IMR-90 (cell line): ENCODE data around the gene MEIS2. TPM values are rescaled to one million over a fixed set of nuclear protein-coding genes. Genes with fewer than 3 reads are reported as not detected.

ENCODE experiments used
- ATAC-seq: fragments of 200-7000 bp; cut with Tn5 transposase; 2 replicates; pipeline ENCODE4 v1.9.1; 2020; ENCODE audit warnings: low read depth, mild to moderate bottlenecking, moderate library complexity
- BruUV-seq: library from RNA; stranded (reverse); fragments of 400-500 nt; replicated peaks from 2 replicates; lab custom pipeline; 2021; lab: Mats Ljungman, UMichigan
- CTCF ChIA-PET: fragments of 300-600 bp; formaldehyde crosslinking; extraction: SDS; loops from one replicate; lab custom pipeline; 2021; ENCODE audit warnings: antibody characterized with exemption; lab: Yijun Ruan, JAX
- POLR2A ChIA-PET: fragments of 300-600 bp; sonication (Branson Sonifier 250); formaldehyde crosslinking; loops from one replicate; lab custom pipeline; 2022; ENCODE audit warnings: antibody characterized with exemption; ENCODE audit not compliant: unreplicated experiment; lab: Charles Lee
- DNase-seq: peaks from one replicate; pipeline ENCODE4 v3.0.0; 2013
- H2AFZ ChIP-seq: replicated peaks from 2 replicates; pipeline ENCODE3; 2013; ENCODE audit warnings: low read length, mild to moderate bottlenecking; ENCODE audit not compliant: poor library complexity
- H2AK5ac ChIP-seq: 2 replicates; pipeline ENCODE4 v1.6.1; 2013; ENCODE audit warnings: low read depth, low read length, inconsistent platforms
- H2AK9ac ChIP-seq: replicated peaks from 2 replicates; pipeline ENCODE3; 2013; ENCODE audit warnings: mild to moderate bottlenecking, low read depth, low read length, moderate library complexity; ENCODE audit not compliant: poor library complexity
- H2BK120ac ChIP-seq: 2 replicates; pipeline ENCODE4 v1.6.1; 2013; ENCODE audit warnings: low read depth, low read length, inconsistent platforms
- H2BK15ac ChIP-seq: 3 replicates; pipeline ENCODE4 v1.6.1; 2013; ENCODE audit warnings: low read depth, low read length, inconsistent platforms
- H2BK20ac ChIP-seq: 2 replicates; pipeline ENCODE4 v1.6.1; 2013; ENCODE audit warnings: low read depth, mild to moderate bottlenecking, inconsistent platforms, low read length, moderate library complexity
- H2BK5ac ChIP-seq: 2 replicates; pipeline ENCODE4 v1.6.1; 2013; ENCODE audit warnings: mild to moderate bottlenecking, low read depth, low read length, inconsistent platforms; ENCODE audit not compliant: poor library complexity, severe bottlenecking
- H3K14ac ChIP-seq: replicated peaks from 2 replicates; pipeline ENCODE4 v1.6.1; 2013; ENCODE audit warnings: low read depth, low read length, inconsistent platforms
- H3K18ac ChIP-seq: 2 replicates; pipeline ENCODE4 v1.6.1; 2013; ENCODE audit warnings: low read depth, low read length, control low read depth
- H3K23ac ChIP-seq: 2 replicates; pipeline ENCODE4 v1.6.1; 2013; ENCODE audit warnings: low read depth, low read length, inconsistent platforms
- H3K27ac ChIP-seq: 2 replicates; pipeline ENCODE4 v1.5.1; 2013; ENCODE audit warnings: mild to moderate bottlenecking, control low read depth, low read length; ENCODE audit not compliant: insufficient read depth
- H3K27me3 ChIP-seq: 2 replicates; pipeline ENCODE4 v1.6.1; 2013; ENCODE audit warnings: low read length; ENCODE audit not compliant: control insufficient read depth, insufficient read depth
- H3K36me3 ChIP-seq: 2 replicates; pipeline ENCODE4 v1.6.1; 2013; ENCODE audit warnings: low read length, mixed read lengths; ENCODE audit not compliant: control insufficient read depth, insufficient read depth
- H3K4ac ChIP-seq: 2 replicates; pipeline ENCODE4 v1.6.1; 2013; ENCODE audit warnings: low read depth, low read length, inconsistent platforms
- H3K4me1 ChIP-seq: 2 replicates; pipeline ENCODE4 v1.6.1; 2013; ENCODE audit warnings: low read length, mixed read lengths; ENCODE audit not compliant: control insufficient read depth, insufficient read depth
- H3K4me2 ChIP-seq: 2 replicates; pipeline ENCODE4 v1.6.1; 2013; ENCODE audit warnings: low read depth, mild to moderate bottlenecking, control low read depth, low read length, moderate library complexity
- H3K4me3 ChIP-seq: 2 replicates; pipeline ENCODE4 v1.5.1; 2013; ENCODE audit warnings: low read depth, mild to moderate bottlenecking, control low read depth, low read length, moderate library complexity; ENCODE audit not compliant: insufficient read depth
- H3K56ac ChIP-seq: 2 replicates; pipeline ENCODE4 v1.6.1; 2013; ENCODE audit warnings: low read length, inconsistent platforms; ENCODE audit not compliant: insufficient read depth; ENCODE audit errors: extremely low read depth
- H3K79me1 ChIP-seq, 2 experiments: 2 replicates each; pipeline ENCODE4 v1.6.1; 2013; ENCODE audit warnings: low read length in 2 of 2, inconsistent platforms in 1 of 2, low read depth in 1 of 2
- H3K9ac ChIP-seq: 2 replicates; pipeline ENCODE4 v1.6.1; 2013; ENCODE audit warnings: low read depth, low read length, control low read depth
- H3K9me1 ChIP-seq: 2 replicates; pipeline ENCODE4 v1.6.1; 2013; ENCODE audit warnings: low read length, inconsistent platforms; ENCODE audit not compliant: insufficient read depth
- H3K9me3 ChIP-seq: 2 replicates; pipeline ENCODE4 v1.6.1; 2013; ENCODE audit warnings: low read length; ENCODE audit not compliant: control insufficient read depth, insufficient read depth
- H4K20me1 ChIP-seq: 2 replicates; pipeline ENCODE4 v1.6.1; 2013; ENCODE audit warnings: low read length, inconsistent platforms; ENCODE audit not compliant: insufficient read depth
- H4K5ac ChIP-seq: 2 replicates; pipeline ENCODE4 v1.6.1; 2013; ENCODE audit warnings: mild to moderate bottlenecking, low read depth, low read length, control low read depth
- H4K8ac ChIP-seq, 2 experiments: 2 replicates each; pipeline ENCODE4 v1.6.1; 2013; ENCODE audit warnings: low read depth in 2 of 2, low read length in 2 of 2, control low read depth in 1 of 2, inconsistent platforms in 1 of 2
- H4K91ac ChIP-seq: 2 replicates; pipeline ENCODE4 v1.6.1; 2013; ENCODE audit warnings: low read depth, low read length, inconsistent platforms; ENCODE audit not compliant: insufficient read depth
- BHLHE40 ChIP-seq: fragments of 150-350 bp; IDR thresholded peaks from 2 replicates; pipeline ENCODE4 v1.6.1; 2016; ENCODE audit warnings: mild to moderate bottlenecking, low read depth, low read length
- FOS ChIP-seq: fragments of 150-350 bp; IDR thresholded peaks from 2 replicates; pipeline ENCODE4 v1.6.1; 2016; ENCODE audit warnings: low read depth, low read length
- POLR2A ChIP-seq: IDR thresholded peaks from 2 replicates; pipeline ENCODE4 v1.6.1; 2012; ENCODE audit warnings: mild to moderate bottlenecking, low read depth, low read length
- RFX5 ChIP-seq: IDR thresholded peaks from 2 replicates; pipeline ENCODE4 v1.8.0; 2012; ENCODE audit warnings: low read depth, mild to moderate bottlenecking, low read length, moderate library complexity
- dilution Hi-C: fragments of 300-500 bp; cut with HindIII; formaldehyde crosslinking; loops from one replicate; pipeline ENCODE4 v1.14.3; 2018; ENCODE audit warnings: low sequenced_read_pairs; ENCODE audit not compliant: unreplicated experiment
- in situ Hi-C: fragments of 300-500 bp; cut with MboI; formaldehyde crosslinking; loops from 3 replicates; pipeline ENCODE4 v1.14.3; 2019; ENCODE audit warnings: low sequenced_read_pairs, inconsistent platforms, mixed read lengths
- intact Hi-C: fragments of 100-400 bp; cut with micrococcal nuclease; formaldehyde crosslinking; loops from 2 replicates; pipeline ENCODE4 v1.10.0; 2022
- polyA plus RNA-seq, 3 experiments: library from polyadenylated mRNA; depleted of rRNA; stranded (reverse); fragments of >200 nt; gene quantifications; 2 replicates each; pipeline ENCODE4 v1.2.3, GENCODE V29; 2012; ENCODE audit warnings: low replicate concordance in 1 of 3
- total RNA-seq: library from RNA; depleted of rRNA; stranded (reverse); fragments of >200 nt; gene quantifications from 2 replicates; pipeline ENCODE4 v1.2.3, GENCODE V29; 2012

Gene MEIS2
- total and polyA plus RNA-seq, 2 of the 4 experiments (the other 2 are of a cell fraction): 70.1 to 71.3 TPM

- no peak overlapping the region for H4K8ac ChIP-seq
- BruUV-seq: no TSS peak
- peaks cover 6% of the 10 kb centered on the region for H3K9me1 ChIP-seq
- no peaks in the 10 kb centered on the region for H3K27me3 ChIP-seq
- H3K4ac ChIP-seq: no peak overlapping the region
- in situ Hi-C loops (no loop called here), intact Hi-C loops (no loop called here), dilution Hi-C loops (no loop called here)
- peak overlapping the region; percentile 25; the same call in 1 of the 2 replicates for H3K23ac ChIP-seq
- H4K91ac ChIP-seq: no peak overlapping the region
- H3K56ac ChIP-seq: no peak overlapping the region
- no peaks in the 10 kb centered on the region for H3K9me3 ChIP-seq
- TF ChIP-seq RFX5 (no peak), BHLHE40 (no peak; the same call in 1 of the 2 replicates), POLR2A (no peak), FOS (peak; percentile 79; the same call in 1 of the 2 replicates)
- peaks cover 9% of the 10 kb centered on the region for H3K4me1 ChIP-seq
- peaks cover 6% of the 10 kb centered on the region; the same call in 1 of the 2 replicates for H4K20me1 ChIP-seq
- peak overlapping the region; percentile 44; the same call in 1 of the 2 replicates for H2AK5ac ChIP-seq
- no peak overlapping the region for H3K14ac ChIP-seq
- no peak overlapping the region for H3K9ac ChIP-seq
- H4K5ac ChIP-seq: no peak overlapping the region
- H2BK15ac ChIP-seq: no peak overlapping the region
- H2BK20ac ChIP-seq: no peak overlapping the region
- no peak overlapping the region for H3K4me3 ChIP-seq
- CTCF ChIA-PET: no interaction called here
- DNase-seq: peak; percentile 78
- no peak overlapping the region for H2BK120ac ChIP-seq
- H3K27ac ChIP-seq: no peak overlapping the region
- no peak overlapping the region for H2BK5ac ChIP-seq
- H3K36me3 ChIP-seq: peaks cover 5% of the 10 kb centered on the region
- H3K18ac ChIP-seq: no peak overlapping the region
- H3K79me1 ChIP-seq: peaks cover 29 to 52% of the 10 kb centered on the region in 2 experiments
- H2AFZ ChIP-seq: no peak overlapping the region
- no peak overlapping the region for H3K4me2 ChIP-seq
- ATAC-seq: peak; percentile 50; the same call in 1 of the 2 replicates
- POLR2A ChIA-PET: no interaction called here
- H2AK9ac ChIP-seq: no peak overlapping the region
Measured at GRCh38 chr15:37076543-37076942, 23.8 kb downstream of the MEIS2 start.
